Measurements from ENCODE around the gene LRP1B.
"Not testable (repeated sequence)": the region's sequence is repeated elsewhere in the genome, so short reads cannot be mapped to it uniquely, and the experiment has no call there.

LRP1B gene

GRCh38 chr2:141201016-141201565 lies 929.7 kb downstream of the LRP1B start:
- no peak for DNase-seq

GRCh38 chr2:141200191-141200590 lies 930.6 kb downstream of the LRP1B start:
- no peak for DNase-seq

- no peak for DNase-seq
These were observed 931.1 kb downstream of the LRP1B start for GRCh38 chr2:141199711-141200110.

GRCh38 chr2:141195087-141195486 lies 935.7 kb downstream of the LRP1B start:
- no peak for DNase-seq

GRCh38 chr2:141187075-141187439 lies 943.8 kb downstream of the LRP1B start:
- DNase-seq, result no peak

GRCh38 chr2:141186413-141187074 lies 944.3 kb downstream of the LRP1B start:
- DNase-seq, result no peak

- no peak for DNase-seq
These were observed 948.6 kb downstream of the LRP1B start for GRCh38 chr2:141182246-141182645.

GRCh38 chr2:141169117-141169516 lies 961.7 kb downstream of the LRP1B start:
- DNase-seq, result not testable (repeated sequence)

GRCh38 chr2:141162314-141162713 lies 968.5 kb downstream of the LRP1B start:
- DNase-seq, result no peak

- DNase-seq, result no peak
These were observed 979.1 kb downstream of the LRP1B start for GRCh38 chr2:141151611-141152286.

- no peak for DNase-seq
These were observed 988.8 kb downstream of the LRP1B start for GRCh38 chr2:141142025-141142424.

GRCh38 chr2:141137122-141137693 lies 993.6 kb downstream of the LRP1B start:
- no peak for DNase-seq

- DNase-seq, result no peak
These were observed 996.9 kb downstream of the LRP1B start for GRCh38 chr2:141133883-141134282.

- no peak for DNase-seq
These were observed 1005.4 kb downstream of the LRP1B start for GRCh38 chr2:141125432-141125831.

- no peak for DNase-seq
These were observed 1012.0 kb downstream of the LRP1B start for GRCh38 chr2:141118836-141119235.

- no peak for DNase-seq
These were observed 1017.5 kb downstream of the LRP1B start for GRCh38 chr2:141113301-141113700.

GRCh38 chr2:141109633-141110032 lies 1021.2 kb downstream of the LRP1B start:
- DNase-seq, result no peak

- no peak for DNase-seq
These were observed 1025.1 kb downstream of the LRP1B start for GRCh38 chr2:141105763-141106162.

GRCh38 chr2:141103216-141103615 lies 1027.6 kb downstream of the LRP1B start:
- no peak for DNase-seq

GRCh38 chr2:141079231-141079630 lies 1051.6 kb downstream of the LRP1B start:
- DNase-seq, result no peak

GRCh38 chr2:141075753-141076152 lies 1055.1 kb downstream of the LRP1B start:
- DNase-seq, result no peak

- DNase-seq, result no peak
These were observed 1062.6 kb downstream of the LRP1B start for GRCh38 chr2:141068053-141068682.

- no peak for DNase-seq
These were observed 1065.8 kb downstream of the LRP1B start for GRCh38 chr2:141065042-141065441.

- no peak for DNase-seq
These were observed 1067.4 kb downstream of the LRP1B start for GRCh38 chr2:141063406-141063805.

Data from NCI-H2029 treated with DMSO at 0.1 percent for 48 hours (cell line).